GM18867 (cell line): ENCODE data around the gene SPAG17.
"Not testable (repeated sequence)": the region's sequence is repeated elsewhere in the genome, so short reads cannot be mapped to it uniquely, and the experiment has no call there.

Experiments used
- ATAC-seq: cut with Tn5 transposase; IDR thresholded peaks from one replicate; pipeline ENCODE4 v1.9.1; 2021; ENCODE audit warnings: mild to moderate bottlenecking, moderate library complexity; ENCODE audit not compliant: unreplicated experiment

SPAG17 gene

DNA sequence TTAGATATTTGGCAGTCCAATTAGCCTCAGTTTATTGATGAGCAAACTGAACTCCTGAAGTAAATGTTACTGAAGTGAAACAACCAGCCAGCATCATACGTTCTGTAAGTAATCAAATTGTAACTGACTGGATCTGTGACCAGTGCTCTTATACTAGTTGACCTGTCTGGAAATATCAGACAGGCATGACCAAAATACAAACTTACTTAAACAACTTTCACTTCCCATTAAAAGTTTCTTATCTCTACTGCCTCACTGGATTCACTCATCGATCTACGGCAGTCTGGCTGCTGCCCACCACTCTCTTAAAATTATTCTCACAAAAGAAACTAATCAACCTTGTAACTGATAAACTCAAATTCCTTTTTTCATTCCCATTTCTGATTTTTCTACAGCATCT lies 199.1 kb downstream of the SPAG17 start:
- ATAC-seq, result peak; percentile 54

DNA sequence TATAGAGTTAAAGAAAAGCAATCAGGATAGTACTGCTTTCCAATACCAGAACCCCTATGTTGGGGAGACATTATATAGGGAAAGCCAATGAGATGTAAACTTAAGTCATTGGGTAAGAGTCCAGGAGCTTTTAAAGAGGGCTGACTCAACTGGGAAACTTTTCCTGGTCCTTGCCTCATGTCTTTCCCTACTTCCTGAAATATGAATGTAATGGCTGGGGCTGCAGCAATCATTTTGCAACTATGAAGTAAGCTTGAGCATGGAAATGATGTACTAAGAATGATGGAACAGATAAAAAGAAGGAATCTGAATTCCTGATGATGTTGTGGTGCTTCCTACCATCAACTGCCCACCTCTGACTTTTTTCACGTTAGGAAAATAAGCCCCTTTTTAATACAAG lies 199.8 kb downstream of the SPAG17 start:
- ATAC-seq, result no peak

DNA sequence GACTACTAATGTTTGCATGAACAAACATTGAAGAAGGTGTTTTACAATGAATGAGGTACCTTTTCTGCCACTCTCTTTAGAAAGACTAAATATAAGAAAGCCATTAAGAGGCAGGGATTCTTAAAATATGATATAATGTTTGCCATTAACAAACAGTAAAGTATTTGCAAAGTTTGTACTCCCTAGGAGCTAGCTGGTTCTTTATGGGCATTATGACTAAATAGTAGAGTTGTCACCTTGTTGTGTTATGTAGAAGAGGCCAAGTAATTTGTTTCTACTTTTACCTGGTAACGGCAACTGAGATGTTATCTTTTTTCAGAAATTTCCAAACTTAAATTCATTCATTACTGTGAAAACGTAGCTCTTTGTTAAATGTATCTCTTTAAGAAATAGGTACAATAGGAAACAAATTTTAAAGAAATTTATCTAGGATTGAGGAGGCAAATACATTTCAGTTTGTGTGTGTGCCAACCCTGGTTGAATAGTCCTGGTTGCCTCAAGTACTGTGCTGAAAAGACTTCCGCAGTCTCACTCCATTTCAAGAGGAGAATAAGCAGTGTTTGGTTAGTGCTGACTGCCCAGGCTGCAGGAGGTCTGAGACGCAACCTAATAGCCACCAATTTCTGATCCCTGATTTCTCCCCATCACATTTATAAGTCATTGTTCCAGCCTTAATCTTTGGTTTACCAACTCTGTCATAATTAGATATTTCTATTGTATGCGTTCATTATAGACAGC lies 203.4 kb downstream of the SPAG17 start:
- ATAC-seq, result no peak

DNA sequence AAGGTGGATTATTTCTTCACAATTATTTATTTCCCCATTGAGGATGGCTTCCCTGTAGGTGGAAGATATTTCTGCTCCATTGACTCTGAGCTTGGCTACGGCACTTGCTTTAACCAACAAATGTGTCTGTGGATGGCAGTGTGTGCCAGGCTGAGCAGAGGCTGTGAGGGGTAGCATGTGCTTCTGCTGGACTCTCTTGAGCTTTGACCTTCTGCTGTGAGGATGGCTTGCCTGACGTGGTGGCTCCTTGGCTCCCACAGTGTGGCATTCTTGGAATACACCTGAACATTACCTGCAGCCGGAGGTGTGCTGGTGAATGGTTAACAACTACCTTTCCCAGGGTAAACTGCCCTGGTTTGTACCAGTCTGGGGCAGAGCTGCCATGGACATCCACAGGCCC lies 208.6 kb downstream of the SPAG17 start:
- ATAC-seq, result no peak

DNA sequence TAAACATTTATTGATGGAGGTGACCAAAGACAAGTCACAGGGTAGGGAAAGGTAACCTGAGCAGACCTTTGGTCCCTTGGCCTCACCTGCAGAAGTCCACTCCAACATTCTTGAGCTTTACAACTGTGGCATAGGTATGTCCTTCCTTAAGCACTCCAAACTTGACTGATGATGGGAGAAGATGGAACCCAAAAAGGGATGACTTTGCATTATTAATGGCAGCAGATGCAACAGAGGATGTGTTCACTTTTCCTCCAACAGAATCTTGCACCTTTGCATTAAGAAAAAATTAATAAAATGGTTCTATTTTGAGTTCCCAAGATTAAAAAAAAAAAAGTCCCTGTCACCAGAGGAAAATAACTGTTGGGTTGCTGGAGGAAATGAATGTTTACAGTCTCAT lies 213.3 kb downstream of the SPAG17 start:
- no peak for ATAC-seq

DNA sequence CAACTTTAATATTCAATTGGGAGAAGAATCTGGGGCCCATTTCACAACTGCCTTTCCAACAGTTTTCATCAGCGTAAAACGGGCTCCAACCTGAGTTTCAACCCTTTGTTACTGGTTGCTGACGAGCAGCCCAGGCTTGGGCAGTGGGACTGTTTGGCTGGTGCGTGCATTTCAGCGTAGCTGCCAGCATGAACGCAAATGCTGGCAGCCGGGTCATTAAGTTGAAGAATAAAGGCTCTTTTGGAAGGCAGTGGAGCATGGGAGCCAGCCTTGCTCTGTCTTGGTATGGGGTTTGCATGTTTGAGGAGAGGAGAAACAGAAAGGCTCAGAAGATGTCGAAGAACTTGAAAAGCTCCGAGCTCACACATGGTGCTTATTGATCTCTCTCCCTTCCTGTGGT lies 214.8 kb downstream of the SPAG17 start:
- ATAC-seq, result no peak

DNA sequence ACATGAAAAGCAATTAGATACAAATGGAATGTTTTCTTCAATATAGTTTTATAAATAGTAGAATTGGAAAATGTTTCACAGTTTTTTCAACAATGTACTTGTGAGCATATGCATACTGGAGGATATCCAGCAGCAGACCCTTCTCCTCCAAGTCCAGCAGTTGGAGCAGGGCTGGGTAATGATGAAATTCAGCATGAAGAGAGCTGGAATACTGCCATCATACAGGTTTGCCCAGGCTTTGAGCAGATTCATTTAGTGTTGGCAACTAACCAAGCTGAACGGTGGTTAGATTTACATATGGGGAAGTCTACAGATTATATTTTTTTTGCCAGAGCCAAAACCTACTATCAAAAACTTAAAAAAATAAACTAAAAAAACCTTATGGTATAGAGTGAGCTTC lies 217.1 kb downstream of the SPAG17 start:
- ATAC-seq, result no peak

DNA sequence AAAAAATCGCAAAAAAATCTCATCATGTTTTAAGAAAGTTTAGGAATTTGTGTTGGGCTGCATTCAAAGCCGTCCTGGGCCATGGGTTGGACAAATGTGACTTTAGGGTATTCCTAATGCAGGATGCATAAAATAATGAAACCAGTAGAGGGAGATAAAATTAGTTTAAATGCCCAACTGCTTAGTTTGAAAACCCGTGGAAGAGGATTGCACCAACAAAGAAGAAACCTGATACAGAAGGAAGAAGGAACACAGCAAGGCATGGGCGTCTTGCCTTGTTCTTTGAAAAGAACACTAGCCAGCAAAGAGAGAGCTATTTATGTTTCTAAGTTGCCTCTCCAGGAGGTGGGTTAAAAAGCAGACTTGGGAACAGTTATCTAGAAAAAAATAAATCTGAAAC lies 217.6 kb downstream of the SPAG17 start:
- no peak for ATAC-seq

DNA sequence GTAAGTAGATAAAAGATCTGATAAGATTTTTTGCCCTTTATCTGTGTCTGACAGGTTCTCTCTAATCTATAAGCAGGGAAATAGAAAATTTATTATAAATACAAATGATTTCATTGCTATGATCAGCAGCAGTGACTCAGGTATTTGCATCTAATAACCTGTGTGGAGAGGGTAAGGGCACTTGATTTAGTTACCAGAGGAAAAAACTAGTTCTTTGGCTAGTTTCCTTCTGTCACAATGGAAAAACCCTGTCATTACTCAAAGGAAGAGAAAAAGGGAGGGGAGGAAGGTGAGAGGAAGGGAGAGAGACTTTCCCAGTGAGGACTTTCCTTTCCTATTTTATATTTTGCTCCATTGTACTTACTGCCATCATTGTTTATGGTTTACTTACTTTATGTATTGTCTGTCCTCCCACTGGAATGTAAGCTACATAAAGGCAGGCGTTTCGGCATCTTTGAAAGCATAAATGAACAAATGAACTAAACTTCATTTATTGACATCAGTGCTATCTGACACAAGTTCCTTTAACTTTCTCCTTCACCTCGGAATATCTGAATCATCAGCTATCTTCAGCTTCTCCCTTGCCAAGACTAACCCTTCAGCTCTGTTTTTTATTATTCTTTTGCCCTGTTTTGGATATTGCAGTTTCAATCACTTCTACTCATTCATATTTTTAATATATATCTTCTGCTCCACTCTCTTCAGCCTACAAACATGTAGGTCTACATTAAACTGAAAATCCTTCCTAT lies 220.6 kb downstream of the SPAG17 start:
- ATAC-seq, result no peak

DNA sequence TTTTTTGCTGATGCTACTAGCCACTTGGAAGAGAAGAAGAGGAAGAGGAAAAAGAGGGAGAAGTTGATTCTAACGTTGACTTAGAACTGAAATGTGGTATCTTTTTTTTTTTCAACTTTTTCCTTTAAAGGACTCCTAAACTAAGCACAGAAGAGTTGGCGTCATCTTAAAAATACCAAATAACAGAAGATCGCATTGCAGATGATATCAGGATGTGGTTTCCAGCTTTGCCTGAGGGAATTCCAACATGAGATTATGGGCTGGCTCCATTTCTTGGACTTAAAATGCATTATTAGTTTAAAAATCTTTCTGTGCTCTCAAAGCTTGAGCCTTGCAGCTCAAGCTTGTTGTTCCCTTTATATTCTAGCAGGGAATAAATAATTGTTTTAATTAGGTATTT lies 225.7 kb downstream of the SPAG17 start:
- ATAC-seq, result no peak

DNA sequence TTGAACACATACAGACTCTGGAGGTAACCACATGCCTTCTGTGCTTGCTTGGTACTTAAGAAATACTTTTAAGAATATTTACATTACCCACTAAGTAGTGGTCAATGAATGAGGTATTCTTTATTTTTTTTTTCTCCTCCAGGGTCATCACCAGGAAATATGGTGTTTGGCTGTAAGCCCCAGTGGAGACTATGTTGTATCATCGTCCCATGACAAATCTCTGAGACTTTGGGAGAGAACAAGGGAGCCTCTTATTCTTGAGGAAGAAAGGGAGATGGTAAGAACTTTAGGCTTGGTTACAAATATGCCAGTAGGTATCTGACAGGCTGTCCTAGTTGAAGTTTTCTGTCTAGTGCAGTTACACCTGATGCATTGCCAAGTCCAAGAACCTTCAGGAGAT lies 232.6 kb downstream of the SPAG17 start:
- no peak for ATAC-seq

DNA sequence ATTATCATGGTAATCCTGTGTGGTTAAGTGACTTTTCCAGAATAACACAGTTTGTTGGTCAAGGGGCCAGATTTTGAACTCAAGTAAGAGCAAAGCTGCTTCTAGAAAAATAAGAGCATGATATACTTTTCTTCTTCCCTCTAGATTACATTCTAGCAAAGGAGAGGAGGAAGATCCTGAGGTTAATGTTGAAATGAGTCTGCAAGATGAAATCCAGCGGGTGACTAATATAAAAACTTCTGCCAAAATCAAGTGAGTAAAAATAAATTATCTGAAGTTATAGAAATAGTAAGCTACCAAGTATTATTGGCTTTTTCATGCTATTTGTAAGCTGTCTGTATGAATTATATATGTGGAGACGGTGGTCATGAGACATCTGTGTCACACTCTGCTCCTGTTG lies 242.7 kb downstream of the SPAG17 start:
- no peak for ATAC-seq

DNA sequence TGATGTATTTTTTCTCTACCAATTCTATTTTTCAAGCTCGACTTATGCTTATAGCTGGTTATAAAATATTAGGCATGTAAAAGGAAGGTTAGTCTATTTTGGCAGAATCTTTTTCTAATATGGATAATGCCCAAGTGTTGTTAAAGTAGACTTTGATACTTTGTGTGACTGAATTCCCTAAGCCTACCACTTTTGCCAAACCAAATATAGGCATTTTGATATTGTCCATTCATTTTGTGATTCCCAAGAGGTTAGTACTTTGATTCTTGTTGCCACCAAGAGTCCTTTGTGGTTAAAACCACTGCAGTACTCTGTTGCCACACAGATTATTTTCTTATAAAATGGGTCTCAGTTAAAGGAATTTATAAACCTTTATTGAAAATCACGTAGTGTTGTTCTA lies 251.3 kb downstream of the SPAG17 start:
- ATAC-seq, result no peak

DNA sequence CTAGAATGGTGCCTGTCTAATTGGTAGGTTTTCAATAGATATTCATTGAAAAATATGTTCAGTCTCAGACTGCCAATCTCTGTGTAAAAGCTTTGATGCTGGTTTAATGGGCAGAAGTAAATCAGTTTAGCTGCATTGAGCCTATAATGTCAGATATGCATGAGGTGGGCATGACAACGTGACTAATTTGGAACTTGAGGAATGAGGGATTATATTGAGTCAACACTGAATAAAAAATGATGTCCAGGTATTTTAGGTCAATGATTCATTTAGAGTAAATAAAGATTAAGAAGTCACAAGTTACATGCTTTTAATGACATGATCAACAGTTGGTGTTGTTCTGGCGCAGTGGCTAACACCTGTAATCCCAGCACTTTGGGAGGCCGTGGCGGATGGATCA lies 252.5 kb downstream of the SPAG17 start:
- ATAC-seq, result no peak

DNA sequence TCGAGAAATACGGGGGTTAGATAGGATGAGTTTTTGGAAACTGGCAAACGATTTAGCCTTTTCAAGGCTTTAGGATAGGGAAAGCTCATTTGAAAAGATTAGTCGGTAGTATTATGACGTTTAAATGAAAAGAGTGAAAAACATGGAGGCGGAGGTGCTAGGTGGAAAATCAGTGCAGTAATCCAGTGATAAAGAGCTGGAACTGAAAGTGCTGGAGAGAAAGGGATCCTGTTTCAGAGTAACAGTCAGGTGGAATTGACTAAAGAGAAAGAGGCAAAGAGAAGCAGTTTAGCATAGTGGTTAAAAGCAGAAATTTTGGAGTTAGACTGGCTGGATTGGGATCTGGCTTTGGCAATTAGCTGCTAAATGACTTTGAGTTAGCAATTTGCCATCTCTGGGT lies 254.5 kb downstream of the SPAG17 start:
- no peak for ATAC-seq

DNA sequence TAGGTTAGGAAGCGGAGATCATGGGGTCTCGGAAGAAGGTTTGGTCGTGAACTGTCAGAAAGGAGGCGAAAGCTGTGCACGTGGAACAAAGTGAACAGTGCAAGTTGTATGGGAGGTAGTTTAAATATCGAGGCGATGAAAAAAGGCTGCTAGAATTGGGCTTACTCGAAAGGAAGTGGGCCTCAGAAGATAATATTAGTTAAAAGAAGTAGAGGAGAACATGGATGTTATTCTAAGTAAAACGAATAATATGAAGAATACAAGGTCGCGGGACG lies 254.9 kb downstream of the SPAG17 start:
- peak; percentile 2 for ATAC-seq

DNA sequence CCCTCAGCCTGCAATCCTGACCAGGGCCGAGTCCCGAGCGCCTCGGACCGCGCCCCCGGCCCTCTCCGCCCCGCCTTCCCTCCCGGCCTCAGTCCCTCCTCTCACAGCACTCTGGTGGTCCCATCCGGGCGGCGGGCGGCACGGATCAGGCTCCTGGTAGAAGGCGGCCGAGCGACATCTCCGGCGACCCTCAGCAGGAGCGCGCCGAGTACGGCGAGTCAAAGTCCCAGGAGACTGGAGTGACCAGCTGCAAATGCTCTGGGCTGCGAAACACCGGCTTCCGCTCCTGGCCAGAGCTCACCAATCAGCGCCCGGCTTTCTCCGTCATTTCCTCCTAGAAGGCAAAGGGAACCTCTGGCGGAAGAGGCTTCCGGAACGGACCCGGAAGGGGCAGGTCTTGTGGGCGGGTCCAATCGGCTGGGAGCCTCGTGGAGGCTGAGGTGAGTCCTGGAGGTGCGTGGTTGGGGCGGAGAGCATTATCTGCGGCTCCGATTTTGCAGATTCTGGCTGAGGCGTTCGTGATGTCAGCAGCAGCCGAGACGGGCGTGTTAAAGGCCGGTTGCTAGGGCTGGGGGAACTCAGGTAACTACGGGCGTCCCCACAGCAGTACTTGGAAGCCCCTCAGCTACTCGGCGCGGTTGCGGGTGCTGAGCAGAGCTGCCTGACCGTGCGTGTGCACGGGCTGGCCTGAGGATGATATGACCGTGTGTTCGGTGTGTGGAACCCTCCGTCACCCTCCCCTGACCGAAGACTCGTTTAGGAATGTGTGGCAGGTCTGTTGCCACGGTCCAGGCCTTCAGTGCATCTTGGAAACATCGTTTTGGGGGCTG lies 255.5 kb downstream of the SPAG17 start, which contains the start of the genes GDAP2 and WDR3:
Gene GDAP2, minus strand, starts transcription at position 279 of the 830 bp plus-strand sequence. CDS start 9,264 bp downstream, outside the sequence.
Gene WDR3, plus strand, starts transcription at position 397 of the 830 bp plus-strand sequence. CDS start 3,581 bp downstream, outside the sequence.
- ATAC-seq, result peak; percentile 96

DNA sequence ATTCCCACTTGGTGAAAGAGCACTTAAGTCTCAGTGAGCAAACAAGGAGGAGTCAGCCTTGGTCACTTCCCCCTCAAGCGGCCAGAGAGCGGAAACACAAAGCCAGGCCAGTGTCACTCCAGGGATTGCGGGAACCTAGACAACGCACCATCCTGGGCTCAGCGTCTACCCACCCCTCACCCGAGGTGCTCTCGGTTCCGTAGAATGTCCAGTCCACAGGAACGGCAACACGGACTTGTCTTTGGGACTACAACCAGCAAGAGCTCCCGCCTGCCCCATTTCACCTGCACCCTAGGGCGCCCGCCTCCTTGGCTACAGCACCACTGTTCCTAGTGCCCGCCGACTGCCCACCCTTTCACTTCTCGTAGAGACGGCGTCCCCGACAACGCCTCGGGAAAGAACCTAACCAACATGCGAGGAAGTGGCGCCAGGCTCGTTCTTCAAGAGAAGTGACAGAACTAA lies 256.1 kb downstream of the SPAG17 start:
- peak; percentile 37 for ATAC-seq

DNA sequence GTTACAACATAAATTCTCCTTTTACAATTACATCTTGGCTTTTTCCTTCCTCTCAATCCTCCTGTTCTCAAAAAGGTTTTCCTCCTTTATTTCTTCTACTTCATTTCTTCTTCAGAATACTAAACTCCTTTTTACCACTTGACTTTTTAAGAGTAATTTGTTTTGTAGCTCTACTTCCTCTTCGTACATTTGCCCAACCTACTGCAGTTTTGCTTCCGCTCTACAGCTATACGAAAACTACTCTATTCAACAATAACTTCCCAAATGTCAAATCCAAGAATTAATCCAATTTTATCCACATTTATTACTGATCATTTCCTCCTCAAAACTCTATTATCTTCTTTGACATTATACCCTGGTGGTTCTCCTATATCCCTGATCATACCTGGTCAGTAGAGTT lies 259.0 kb downstream of the SPAG17 start:
- no peak for ATAC-seq

DNA sequence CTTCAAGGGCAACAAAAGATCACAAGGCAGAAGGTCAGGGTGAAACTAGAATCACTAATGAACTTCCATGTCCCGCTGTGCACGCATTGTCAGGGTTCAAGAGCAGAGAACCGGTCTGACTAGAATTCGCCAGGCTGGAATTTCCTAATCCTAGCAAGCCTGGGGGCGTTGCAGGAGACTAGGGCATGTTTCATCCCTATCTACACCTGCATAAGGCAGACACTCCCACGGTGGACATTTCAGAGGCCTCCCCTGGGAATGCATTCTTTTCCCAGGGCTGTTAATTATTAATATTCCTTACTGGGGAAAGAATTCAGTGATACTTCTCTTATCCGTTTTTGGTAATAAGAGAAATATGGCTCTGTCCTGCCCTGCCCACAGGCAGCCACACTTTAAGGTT lies 262.3 kb downstream of the SPAG17 start:
- not testable (repeated sequence) for ATAC-seq

DNA sequence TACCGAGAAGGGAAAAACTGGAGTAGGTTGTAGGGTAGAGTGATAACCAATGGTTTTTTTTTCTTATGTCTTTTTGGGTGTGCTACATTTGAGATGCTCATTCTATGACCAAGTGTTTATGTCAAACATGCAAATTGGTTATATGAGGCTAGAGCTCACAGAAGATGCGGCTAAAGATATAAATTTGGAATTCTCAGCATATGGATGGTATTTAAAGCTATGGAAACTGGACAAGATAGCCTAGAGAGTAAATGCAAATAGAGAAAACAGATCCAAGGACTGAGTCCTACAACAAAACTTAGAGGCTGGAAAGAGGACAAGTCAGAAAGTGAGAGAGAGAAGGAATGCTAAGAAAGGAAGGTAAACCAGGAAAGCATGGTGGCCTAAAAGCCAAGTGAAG lies 263.0 kb downstream of the SPAG17 start:
- no peak for ATAC-seq

DNA sequence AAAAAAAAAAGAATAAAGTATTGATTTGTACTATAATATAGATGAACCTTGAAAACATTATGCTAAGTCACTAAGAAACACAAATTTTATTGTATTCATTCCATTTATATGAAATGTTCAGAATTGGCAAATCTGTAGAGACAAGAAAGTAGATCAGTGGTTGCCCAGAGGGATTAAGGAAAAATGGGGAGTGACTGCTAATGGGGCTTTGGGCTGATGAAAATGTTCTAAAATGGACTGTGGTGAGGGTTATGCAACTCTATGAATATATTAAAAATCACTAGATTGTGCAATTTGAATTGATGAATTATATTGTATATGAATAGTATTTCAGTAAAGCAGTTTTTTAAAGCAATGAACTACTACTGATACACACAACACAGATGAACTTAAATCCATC lies 265.7 kb downstream of the SPAG17 start:
- ATAC-seq, result no peak
